Tibial nerve (tissue), 4 donors: ENCODE data around the gene MAPT.

Experiments used
- CTCF ChIP-seq, 5 experiments: fragments of 200-600 bp in 3 of 5; fragments of 450-650 bp in 2 of 5; sonication (generic) in 3 of 5; IDR thresholded peaks; one replicate each; pipeline ENCODE4 v1.5.1; 2016 to 2019; ENCODE audit warnings: antibody characterized with exemption in 5 of 5, mild to moderate bottlenecking in 3 of 5, moderate library complexity in 2 of 5
- EP300 ChIP-seq, 2 donors: sonication (generic); formaldehyde crosslinking; IDR thresholded peaks; one replicate each; pipeline ENCODE4 v1.6.1; 2017; ENCODE audit warnings: antibody characterized with exemption in 2 of 2, mild to moderate bottlenecking in 1 of 2
- POLR2A ChIP-seq, 2 donors: fragments of 450-650 bp; IDR thresholded peaks; one replicate each; pipeline ENCODE4 v1.6.1; 2017; ENCODE audit warnings: antibody characterized with exemption in 2 of 2, mild to moderate bottlenecking in 2 of 2, moderate library complexity in 2 of 2

- TF ChIP-seq CTCF (IDR thresholded peaks at IDR 0.05) (no peak), POLR2A (IDR thresholded peaks at IDR 0.05) (no peak), EP300 (IDR thresholded peaks at IDR 0.05) (no peak)
Observed at GRCh38 chr17:46001390-46002310, 107.3 kb downstream of the MAPT start.
